ENCODE data around the gene EMC9.

Gene EMC9

GRCh38 chr14:24121210-24121609, 20.2 kb downstream of the EMC9 start:
- TF ChIP-seq EZH2 (IDR thresholded peaks at IDR 0.05; ENCODE audit: borderline replicate concordance, low read depth, low read length, severe bottlenecking) (no peak), CTCF (IDR thresholded peaks at IDR 0.05; ENCODE audit: borderline replicate concordance, extremely low read depth, low read length, poor library complexity, severe bottlenecking) (no peak)
- H3K4me2 ChIP-seq (ENCODE audit: insufficient read depth, low read length): no peak overlapping the region
- no peak overlapping the region for H3K9ac ChIP-seq (ENCODE audit: low read depth, low read length)
- peaks cover 76% of the 10 kb centered on the region for H3K36me3 ChIP-seq (ENCODE audit: insufficient read depth, low read length)
- no peak overlapping the region for H2AFZ ChIP-seq (ENCODE audit: low read depth, low read length)
- H3K27ac ChIP-seq (ENCODE audit: low read length): no peak overlapping the region
- no peak for DNase-seq
- no peaks in the 10 kb centered on the region for H3K9me3 ChIP-seq (ENCODE audit: insufficient read depth, low read length, severe bottlenecking)
- no peaks in the 10 kb centered on the region for H3K27me3 ChIP-seq (ENCODE audit: insufficient read depth, low read length, poor library complexity)
- no peaks in the 10 kb centered on the region for H4K20me1 ChIP-seq (ENCODE audit: insufficient read depth, low read length)
- no peak for ATAC-seq (ENCODE audit: insufficient read depth, low read depth)
- H3K4me1 ChIP-seq (ENCODE audit: insufficient read depth, low read length): peaks cover 9% of the 10 kb centered on the region
- H3K79me2 ChIP-seq (ENCODE audit: insufficient read depth, low read length): peaks cover 5% of the 10 kb centered on the region; the same call in 1 of the 2 replicates
- no peak overlapping the region for H3K4me3 ChIP-seq (ENCODE audit: low read depth in 1 of 2, low read length in 2 of 2)

- H3K4me2 ChIP-seq (ENCODE audit: insufficient read depth, low read length): no peak overlapping the region
- no peaks in the 10 kb centered on the region for H3K9me3 ChIP-seq (ENCODE audit: insufficient read depth, low read length, severe bottlenecking)
- H3K4me1 ChIP-seq (ENCODE audit: insufficient read depth, low read length): peaks cover 19% of the 10 kb centered on the region
- H3K36me3 ChIP-seq (ENCODE audit: insufficient read depth, low read length): peaks cover 76% of the 10 kb centered on the region
- no peak for DNase-seq
- H3K9ac ChIP-seq (ENCODE audit: low read depth, low read length): no peak overlapping the region
- no peak for ATAC-seq (ENCODE audit: insufficient read depth, low read depth)
- no peak overlapping the region for H2AFZ ChIP-seq (ENCODE audit: low read depth, low read length)
- H3K27ac ChIP-seq (ENCODE audit: low read length): no peak overlapping the region
- H3K4me3 ChIP-seq (ENCODE audit: low read depth in 1 of 2, low read length in 2 of 2): no peak overlapping the region
- TF ChIP-seq CTCF (IDR thresholded peaks at IDR 0.05; ENCODE audit: borderline replicate concordance, extremely low read depth, low read length, poor library complexity, severe bottlenecking) (no peak), EZH2 (IDR thresholded peaks at IDR 0.05; ENCODE audit: borderline replicate concordance, low read depth, low read length, severe bottlenecking) (no peak)
- H4K20me1 ChIP-seq (ENCODE audit: insufficient read depth, low read length): no peaks in the 10 kb centered on the region
- no peaks in the 10 kb centered on the region for H3K27me3 ChIP-seq (ENCODE audit: insufficient read depth, low read length, poor library complexity)
- peaks cover 16% of the 10 kb centered on the region for H3K79me2 ChIP-seq (ENCODE audit: insufficient read depth, low read length)
Measured at GRCh38 chr14:24119691-24120090, 21.7 kb downstream of the EMC9 start.

GRCh38 chr14:24117179-24117578, 24.2 kb downstream of the EMC9 start:
- Histone ChIP-seq H3K79me2 (ENCODE audit: insufficient read depth, low read length) (peaks cover 22% of the 10 kb centered on the region), H3K4me3 (ENCODE audit: low read depth in 1 of 2, low read length in 2 of 2) (no peak overlapping the region), H3K4me1 (ENCODE audit: insufficient read depth, low read length) (peaks cover 23% of the 10 kb centered on the region), H2AFZ (ENCODE audit: low read depth, low read length) (no peak overlapping the region), H3K27ac (ENCODE audit: low read length) (no peak overlapping the region), H3K27me3 (ENCODE audit: insufficient read depth, low read length, poor library complexity) (no peaks in the 10 kb centered on the region), H3K9me3 (ENCODE audit: insufficient read depth, low read length, severe bottlenecking) (no peaks in the 10 kb centered on the region), H3K4me2 (ENCODE audit: insufficient read depth, low read length) (no peak overlapping the region), H3K36me3 (ENCODE audit: insufficient read depth, low read length) (peaks cover 54% of the 10 kb centered on the region), H3K9ac (ENCODE audit: low read depth, low read length) (no peak overlapping the region), H4K20me1 (ENCODE audit: insufficient read depth, low read length) (no peaks in the 10 kb centered on the region)
- DNase-seq (no peak), ATAC-seq (ENCODE audit: insufficient read depth, low read depth) (no peak)
- TF ChIP-seq EZH2 (IDR thresholded peaks at IDR 0.05; ENCODE audit: borderline replicate concordance, low read depth, low read length, severe bottlenecking): no peak
- TF ChIP-seq CTCF (IDR thresholded peaks at IDR 0.05; ENCODE audit: borderline replicate concordance, extremely low read depth, low read length, poor library complexity, severe bottlenecking): no peak

All from DND-41 (cell line).